RWPE2 (cell line): Measurements from ENCODE around the gene IPO9.
A peak's percentile ranks its signal among the peaks of the same experiment; 100 is the strongest.

Experiments used
- ATAC-seq: fragments of 200-7000 bp; cut with Tn5 transposase; 3 replicates; pipeline ENCODE4 v1.9.1; 2021; ENCODE audit warnings: low read depth
- DNase-seq: peaks from one replicate; pipeline ENCODE4 v3.0.0-alpha.2; 2020; ENCODE audit warnings: low spot score
- H3K27ac ChIP-seq: fragments of 450-650 bp; 2 replicates; pipeline ENCODE4 v1.5.1; 2017; ENCODE audit warnings: mild to moderate bottlenecking; ENCODE audit not compliant: poor library complexity, severe bottlenecking
- H3K27me3 ChIP-seq: fragments of 250-450 bp; sonication (Bioruptor Pico); 2 replicates; pipeline ENCODE4 v1.5.1; 2021; ENCODE audit warnings: mild to moderate bottlenecking, moderate library complexity; ENCODE audit not compliant: insufficient read depth, poor library complexity, severe bottlenecking
- H3K36me3 ChIP-seq: fragments of 250-450 bp; sonication (Bioruptor Pico); 2 replicates; pipeline ENCODE4 v1.5.1; 2020; ENCODE audit warnings: low read depth, mild to moderate bottlenecking, moderate library complexity
- H3K4me1 ChIP-seq: fragments of 250-450 bp; sonication (Bioruptor Pico); 2 replicates; pipeline ENCODE4 v1.5.1; 2021; ENCODE audit warnings: mild to moderate bottlenecking, moderate library complexity; ENCODE audit not compliant: insufficient read depth, poor library complexity, severe bottlenecking
- H3K4me3 ChIP-seq: fragments of 250-450 bp; sonication (Bioruptor Pico); 2 replicates; pipeline ENCODE4 v1.5.1; 2021; ENCODE audit warnings: mild to moderate bottlenecking, moderate library complexity; ENCODE audit not compliant: severe bottlenecking
- H3K9me3 ChIP-seq: fragments of 250-450 bp; sonication (Bioruptor Pico); 2 replicates; pipeline ENCODE4 v1.5.1; 2021; ENCODE audit warnings: mild to moderate bottlenecking, moderate library complexity; ENCODE audit not compliant: severe bottlenecking
- CTCF ChIP-seq: fragments of 450-650 bp; IDR thresholded peaks from one replicate; pipeline ENCODE4 v1.5.1; 2017; ENCODE audit warnings: mild to moderate bottlenecking, moderate library complexity; ENCODE audit not compliant: poor library complexity, severe bottlenecking

Gene IPO9

GRCh38 chr1:201912832-201913231, 83.9 kb downstream of the IPO9 start:
- ATAC-seq (no peak), DNase-seq (no peak)
- no peaks in the 10 kb centered on the region for H3K9me3 ChIP-seq
- no peaks in the 10 kb centered on the region for H3K27me3 ChIP-seq
- H3K27ac ChIP-seq: no peak overlapping the region
- no peaks in the 10 kb centered on the region for H3K36me3 ChIP-seq
- H3K4me1 ChIP-seq: peaks cover 12% of the 10 kb centered on the region
- H3K4me3 ChIP-seq: no peak overlapping the region
- TF ChIP-seq CTCF: no peak

- Histone ChIP-seq H3K9me3 (no peaks in the 10 kb centered on the region), H3K4me1 (peaks cover 12% of the 10 kb centered on the region), H3K27me3 (no peaks in the 10 kb centered on the region), H3K36me3 (no peaks in the 10 kb centered on the region), H3K27ac (no peak overlapping the region), H3K4me3 (no peak overlapping the region)
- DNase-seq (no peak), ATAC-seq (no peak)
- no peak for TF ChIP-seq CTCF
These were observed 85.7 kb downstream of the IPO9 start for GRCh38 chr1:201914456-201915235.

- Histone ChIP-seq H3K27ac (no peak overlapping the region), H3K9me3 (no peaks in the 10 kb centered on the region), H3K27me3 (no peaks in the 10 kb centered on the region), H3K4me1 (peaks cover 12% of the 10 kb centered on the region), H3K36me3 (no peaks in the 10 kb centered on the region), H3K4me3 (no peak overlapping the region)
- peak; percentile 77; the same call in 2 of the 3 replicates for ATAC-seq
- no peak for TF ChIP-seq CTCF
- no peak for DNase-seq
These were observed 87.8 kb downstream of the IPO9 start for GRCh38 chr1:201916649-201917249.

GRCh38 chr1:201917362-201918033, 88.5 kb downstream of the IPO9 start:
- H3K27ac ChIP-seq: no peak overlapping the region
- H3K27me3 ChIP-seq: no peaks in the 10 kb centered on the region
- no peak for TF ChIP-seq CTCF
- no peaks in the 10 kb centered on the region for H3K9me3 ChIP-seq
- DNase-seq (no peak), ATAC-seq (peak; percentile 63)
- H3K36me3 ChIP-seq: no peaks in the 10 kb centered on the region
- H3K4me3 ChIP-seq: no peak overlapping the region
- H3K4me1 ChIP-seq: peaks cover 12% of the 10 kb centered on the region
